Stimulated activated naive CD4-positive, alpha-beta T cell treated with Interleukin-2 at 50 U/mL for 16 hours (primary cell): Measurements from ENCODE around the gene GMDS.

Source experiments
- DNase-seq: peaks from one replicate; lab custom pipeline; 2025; lab: John Stamatoyannopoulos, UW

The GMDS gene

DNA sequence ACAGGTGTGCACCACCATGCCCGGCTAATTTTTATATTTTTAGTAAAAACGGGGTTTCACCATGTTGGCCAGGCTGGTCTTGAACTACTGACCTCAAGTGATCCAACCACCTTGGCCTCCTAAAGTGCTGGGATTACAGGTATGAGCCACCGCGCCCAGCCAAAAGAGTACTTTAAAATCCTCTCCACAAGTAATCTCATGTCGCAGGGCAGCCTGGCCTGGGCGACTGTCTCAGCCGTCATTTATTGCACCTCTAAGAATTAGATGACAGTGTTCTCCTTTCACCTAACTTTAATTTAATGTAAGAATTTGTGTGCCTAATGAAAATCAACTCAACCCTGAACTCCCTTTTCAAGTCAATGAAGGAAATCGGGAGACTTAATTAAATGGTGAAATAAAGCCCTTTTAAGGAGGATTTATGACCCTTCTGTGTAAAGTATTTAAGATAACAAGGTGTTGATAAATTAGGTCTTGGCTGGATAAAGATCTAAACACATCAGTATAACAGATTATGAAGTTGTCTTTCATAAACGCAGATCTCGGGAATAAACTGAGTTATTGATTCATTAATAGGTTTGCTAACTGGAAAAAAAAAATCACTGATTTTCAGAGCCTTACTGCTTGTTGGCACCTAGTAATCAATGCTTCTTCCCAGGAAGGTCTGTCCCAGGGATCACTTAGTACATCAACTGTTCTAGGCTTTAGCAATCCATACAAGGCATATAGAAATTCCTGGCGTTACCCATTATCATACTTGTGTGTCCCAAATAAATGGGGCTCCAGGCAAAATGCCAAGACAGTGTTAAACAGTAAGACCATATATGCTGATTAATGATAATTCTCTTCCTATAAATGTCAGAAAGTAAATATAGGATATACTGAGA lies 209.3 kb downstream of the GMDS start:
- DNase-seq, result no peak

DNA sequence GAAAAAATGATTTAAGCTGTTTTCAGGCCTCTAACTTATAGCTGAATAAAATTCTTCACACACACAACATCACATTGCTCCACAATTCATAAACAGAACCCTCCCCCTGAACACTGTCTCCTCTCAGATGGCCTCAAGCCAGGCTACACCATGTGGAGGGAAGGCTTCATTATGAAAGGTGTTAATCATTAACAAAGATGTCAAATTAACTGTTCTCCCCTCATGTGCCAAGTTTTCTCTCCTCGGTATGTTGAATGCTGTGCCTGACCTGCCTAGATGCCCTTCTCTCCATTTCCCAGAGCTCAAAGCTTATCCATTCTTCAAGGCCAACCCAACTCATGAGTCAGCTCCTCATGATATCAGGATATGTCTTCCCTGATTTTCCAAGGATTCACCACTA lies 210.4 kb downstream of the GMDS start:
- DNase-seq, result no peak

DNA sequence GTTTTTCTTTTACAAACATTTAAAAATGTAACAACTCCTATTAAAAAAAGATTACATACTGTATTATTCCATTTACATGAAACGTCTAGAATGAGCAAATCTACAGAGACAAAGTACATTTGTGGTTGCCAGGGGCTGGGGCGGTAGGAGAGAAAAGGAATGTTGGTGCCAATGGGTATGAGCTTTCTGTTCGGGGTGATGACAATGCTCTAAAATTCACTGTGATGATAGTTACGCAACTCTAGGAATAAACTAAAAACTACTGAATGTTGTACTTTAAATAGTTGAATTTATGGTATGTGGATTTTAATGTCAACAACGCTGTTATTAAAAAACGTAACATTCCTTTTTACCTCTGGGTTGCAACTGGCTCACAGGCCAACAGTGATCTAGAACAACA lies 211.1 kb downstream of the GMDS start:
- no peak for DNase-seq

DNA sequence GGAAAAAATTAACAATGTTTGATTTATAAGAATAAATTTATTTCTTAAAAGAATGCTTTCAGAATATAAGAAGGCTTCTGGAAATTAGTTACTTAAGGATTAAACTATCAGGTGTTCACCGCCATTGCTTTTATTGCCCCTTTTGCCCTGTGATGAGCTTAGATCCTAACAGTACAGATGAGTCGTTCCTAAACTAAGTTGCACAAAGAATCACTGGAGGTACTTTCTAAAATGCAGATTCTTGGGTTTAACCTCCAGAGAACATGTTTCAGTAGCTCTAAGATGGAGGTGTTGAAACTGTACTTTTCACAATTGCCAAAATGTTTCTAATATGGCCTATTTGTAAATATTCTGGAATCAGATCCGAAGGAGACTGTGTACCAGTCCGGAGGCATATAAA lies 211.9 kb downstream of the GMDS start:
- DNase-seq, result no peak

DNA sequence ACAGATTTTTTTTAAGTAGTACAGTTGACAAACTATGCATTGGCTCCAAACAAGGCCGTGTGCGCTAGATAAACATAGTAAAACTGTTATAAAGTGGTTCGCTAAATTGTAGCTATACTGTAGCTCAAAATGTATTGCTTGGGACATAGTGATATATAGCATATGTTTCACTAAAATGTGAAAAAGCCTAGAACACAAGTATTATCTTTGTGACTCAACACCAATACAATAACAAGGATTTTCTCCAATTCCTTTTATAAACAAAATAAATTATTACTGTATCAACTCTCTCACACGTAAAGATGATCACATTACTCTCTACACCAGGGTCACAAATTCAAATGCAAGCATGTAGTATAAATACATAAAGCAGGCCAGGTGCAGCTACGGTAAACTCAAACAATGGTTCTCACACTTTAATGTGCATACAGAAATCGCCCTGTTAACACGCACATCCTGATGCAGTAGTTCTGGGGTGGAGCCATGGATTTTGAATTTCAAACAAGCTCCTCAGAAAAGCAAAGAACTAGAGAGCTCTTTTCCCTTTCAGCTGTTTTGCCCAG lies 214.6 kb downstream of the GMDS start:
- no peak for DNase-seq

DNA sequence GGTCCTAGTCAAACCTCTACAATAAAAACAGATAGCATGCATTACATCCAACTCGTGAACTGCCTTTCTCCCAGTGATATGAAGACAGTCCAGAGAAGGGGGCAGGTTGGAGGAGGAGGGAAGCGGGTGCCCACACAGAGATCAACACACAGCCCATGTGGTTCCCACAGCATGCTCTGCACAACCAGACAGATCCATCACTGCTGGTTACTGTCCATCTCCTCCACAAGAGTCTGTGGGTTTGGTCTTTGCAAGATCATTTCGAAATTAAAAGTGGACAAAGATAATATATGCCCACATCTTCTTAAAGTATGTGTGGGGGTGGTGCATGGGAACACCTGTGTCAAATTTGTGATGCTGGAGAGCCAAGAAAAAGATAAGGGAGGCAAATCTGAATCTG lies 215.5 kb downstream of the GMDS start:
- no peak for DNase-seq

GRCh38 chr6:2029130-2029794 lies 216.1 kb downstream of the GMDS start:
- DNase-seq, result no peak

GRCh38 chr6:2028457-2029038 lies 216.9 kb downstream of the GMDS start:
- no peak for DNase-seq

DNA sequence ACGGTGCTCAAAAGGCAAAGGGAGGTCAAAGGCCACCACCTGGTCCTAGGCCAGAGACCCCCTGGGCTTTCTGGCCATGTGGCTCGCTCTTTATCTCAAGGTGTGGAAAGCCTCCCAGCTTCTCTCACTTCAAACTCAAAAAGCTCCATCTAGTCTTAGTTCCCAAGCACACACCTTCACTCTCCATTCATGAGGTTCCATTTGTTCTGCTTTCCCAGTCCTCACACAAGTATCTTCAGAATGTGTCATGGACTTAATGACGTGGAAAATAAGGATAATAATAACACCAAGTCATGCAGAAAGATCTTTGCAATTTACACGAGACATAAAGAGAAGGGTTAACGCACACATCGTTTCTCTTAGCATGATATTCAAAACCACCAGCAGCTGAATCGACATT lies 219.3 kb downstream of the GMDS start:
- DNase-seq, result no peak

DNA sequence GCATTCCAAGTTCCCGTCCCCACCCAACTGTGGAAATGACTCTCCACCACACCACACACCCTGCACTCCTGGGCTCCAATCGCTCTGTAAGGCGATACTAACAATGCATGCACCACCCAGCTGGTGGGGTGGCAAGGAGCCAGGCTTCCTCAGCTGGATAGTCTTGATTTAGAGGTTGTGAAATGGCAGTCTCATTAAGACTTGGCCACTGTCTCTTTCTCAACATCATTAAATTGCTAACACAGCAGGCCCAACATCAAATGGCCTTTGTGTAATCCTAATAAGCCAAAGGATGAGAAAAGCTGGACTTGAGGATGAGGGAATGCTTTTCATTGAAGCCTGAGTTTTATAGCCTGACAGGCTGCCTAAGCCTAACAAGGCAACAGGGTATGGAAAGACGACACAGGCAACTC lies 223.7 kb downstream of the GMDS start:
- DNase-seq, result no peak

- DNase-seq, result no peak
Measured at GRCh38 chr6:2020909-2021308, 224.5 kb downstream of the GMDS start.

DNA sequence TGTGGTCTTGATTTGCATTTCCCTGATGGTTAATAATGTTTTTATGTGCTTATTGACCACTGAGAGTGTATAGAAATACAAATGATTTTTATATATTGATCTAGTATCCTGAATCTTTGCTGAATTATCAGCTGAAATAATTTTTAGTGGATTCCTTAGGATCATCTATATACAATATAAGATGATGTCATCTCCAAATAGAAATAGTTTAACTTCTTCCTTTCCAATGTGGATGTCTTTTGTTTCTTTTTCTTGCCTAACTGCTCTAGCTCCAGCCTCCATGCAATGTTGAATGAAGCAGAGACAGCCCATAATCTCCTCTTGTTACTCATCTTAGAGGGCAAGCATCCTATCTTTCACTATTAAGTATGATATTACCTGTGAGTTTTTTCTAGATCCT lies 226.4 kb downstream of the GMDS start:
- DNase-seq, result no peak

DNA sequence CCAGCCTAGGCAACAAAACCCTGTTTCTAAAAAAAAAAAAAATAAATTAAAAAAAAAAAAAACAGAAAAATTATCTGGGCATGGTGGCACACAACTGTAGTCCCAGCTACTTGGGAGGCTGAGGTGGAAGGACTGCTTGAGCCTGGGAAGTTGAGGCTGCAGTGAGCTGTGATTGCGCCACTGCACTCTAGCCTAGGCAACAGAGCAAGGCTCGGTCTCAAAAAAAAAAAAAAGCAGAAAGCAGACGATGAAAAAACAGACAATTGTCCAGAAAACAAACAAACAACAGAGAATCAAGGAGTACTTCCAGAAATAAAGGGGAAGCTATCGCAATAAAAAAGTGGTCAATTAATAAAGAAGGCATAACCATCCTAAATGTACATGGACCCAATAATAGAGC lies 229.4 kb downstream of the GMDS start:
- no peak for DNase-seq

- no peak for DNase-seq
Measured at GRCh38 chr6:2008383-2008976, 236.9 kb downstream of the GMDS start.

DNA sequence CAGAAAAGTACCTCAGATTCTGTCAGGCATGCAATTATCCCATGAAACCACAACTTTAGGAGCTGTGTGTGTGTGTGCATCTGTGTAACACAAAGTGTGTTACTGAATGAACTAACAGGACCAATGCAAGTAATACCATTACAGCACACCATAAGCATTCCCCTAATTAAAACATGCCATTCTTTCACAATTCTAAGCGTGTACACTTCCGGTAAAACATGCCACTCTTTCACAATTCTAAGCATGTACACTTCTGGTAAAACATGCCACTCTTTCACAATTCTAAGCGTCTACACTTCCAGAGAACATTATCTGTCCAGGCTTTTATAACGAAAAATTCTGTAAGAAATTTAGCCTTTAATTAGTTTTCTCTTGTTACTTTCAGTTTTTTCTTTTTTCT lies 238.2 kb downstream of the GMDS start:
- DNase-seq, result no peak

- DNase-seq, result no peak
Measured at GRCh38 chr6:2004888-2005287, 240.5 kb downstream of the GMDS start.

DNA sequence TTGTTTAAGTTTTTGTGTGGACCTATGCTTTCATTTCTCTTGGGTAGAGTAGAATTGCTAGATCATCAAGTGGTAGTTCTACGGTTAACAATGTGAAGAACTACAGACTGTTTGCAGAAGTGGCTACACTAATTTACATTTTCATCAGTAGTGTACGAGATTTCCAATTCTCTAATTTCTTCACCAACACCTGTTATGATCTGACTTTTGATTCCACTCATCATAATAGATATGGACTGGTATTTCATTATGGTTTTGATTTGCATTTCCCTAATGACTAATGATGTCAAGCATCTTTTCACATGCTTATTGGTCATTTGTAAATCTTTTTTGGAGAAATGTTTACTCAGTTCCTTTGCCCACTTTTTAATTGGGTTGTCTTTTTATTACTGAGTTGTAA lies 244.4 kb downstream of the GMDS start:
- DNase-seq, result no peak

- DNase-seq, result no peak
Measured at GRCh38 chr6:1997702-1998101, 247.7 kb downstream of the GMDS start.

DNA sequence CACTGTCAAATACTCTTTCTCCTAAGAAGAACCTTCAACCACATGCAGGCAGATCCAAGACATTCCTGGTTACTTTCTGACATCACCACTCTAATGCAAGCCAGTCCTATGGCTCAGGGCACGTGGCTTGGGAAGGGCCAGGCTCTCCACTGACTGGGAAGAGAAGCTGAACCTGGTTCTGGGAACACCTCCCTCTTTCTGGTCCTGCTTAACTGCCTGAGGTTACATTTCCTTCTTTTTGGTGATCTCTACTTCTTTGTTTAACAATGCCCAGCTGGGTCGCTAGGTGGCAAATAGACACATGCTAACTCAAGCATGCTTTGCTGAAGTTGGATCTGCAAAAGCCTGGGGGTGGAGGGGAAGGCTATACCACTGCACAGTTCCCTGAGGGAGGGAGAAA lies 249.8 kb downstream of the GMDS start:
- DNase-seq, result no peak

DNA sequence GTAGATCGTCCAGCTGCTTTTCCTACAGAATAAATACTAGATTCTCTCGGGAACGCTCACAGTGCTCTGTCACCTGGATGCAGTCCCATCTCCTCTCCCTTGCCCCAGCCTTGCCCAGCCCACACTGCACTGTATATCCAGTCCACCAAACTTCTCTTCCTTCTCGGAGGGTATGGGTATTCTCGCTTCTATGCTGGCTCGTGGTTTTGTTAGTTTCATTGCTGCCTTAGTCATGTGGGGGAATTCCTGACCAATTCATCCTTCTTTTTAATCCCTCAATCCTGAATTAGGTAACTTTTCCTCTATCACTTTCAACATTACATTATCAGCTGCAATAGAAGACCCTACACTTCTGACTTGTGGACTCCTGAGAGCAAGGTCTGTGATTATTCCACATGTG lies 252.4 kb downstream of the GMDS start:
- no peak for DNase-seq

DNA sequence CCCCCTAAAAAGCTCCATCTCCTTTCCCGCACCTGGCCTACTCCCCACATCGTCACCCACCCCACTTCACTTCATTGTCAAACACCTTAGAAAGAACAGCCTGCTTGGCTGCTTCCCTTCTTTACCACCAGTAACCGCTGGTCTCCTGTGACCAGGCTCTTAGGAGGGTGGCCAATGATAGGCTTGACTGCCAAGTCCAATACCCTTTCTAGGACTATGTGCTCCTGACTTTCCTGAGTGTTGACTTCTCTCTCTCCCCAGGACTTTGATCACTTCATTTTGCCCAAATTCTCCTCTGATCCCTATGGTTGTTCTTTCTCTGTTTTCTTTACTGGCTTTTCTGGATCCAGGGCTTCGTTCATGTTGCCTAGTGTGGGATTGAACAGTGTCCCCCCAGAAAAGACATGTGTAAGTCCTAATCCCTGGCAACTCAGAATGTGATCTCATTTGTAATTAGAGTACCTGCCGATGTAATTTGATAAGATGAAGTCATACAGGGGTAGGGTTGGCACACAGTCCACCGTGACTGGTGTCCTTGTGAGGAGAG lies 254.0 kb downstream of the GMDS start:
- no peak for DNase-seq

GRCh38 chr6:1988843-1989242 lies 256.6 kb downstream of the GMDS start:
- DNase-seq, result no peak
